Upper lobe of left lung (tissue), 6 donors: ENCODE results near the gene LGI4. TPM values are rescaled to one million over a fixed set of nuclear protein-coding genes. Genes with fewer than 3 reads are reported as not detected.
A peak's percentile ranks its signal among the peaks of the same experiment; 100 is the strongest.

ENCODE experiments used
- ATAC-seq, 2 donors: fragments of 200-7000 bp; cut with Tn5 transposase; one replicate each; pipeline ENCODE4 v1.9.1; 2022; ENCODE audit warnings: mild to moderate bottlenecking in 2 of 2, moderate library complexity in 2 of 2; ENCODE audit not compliant: low FRiP score in 2 of 2
- DNase-seq, 2 donors: peaks; one replicate each; pipeline ENCODE4 v3.0.0-alpha.2; 2019 to 2020
- H3K27ac ChIP-seq, 4 donors: fragments of 200-600 bp; sonication (generic); one replicate each; pipeline ENCODE4 v1.5.1; 2016 to 2019
- H3K27me3 ChIP-seq, 4 donors: fragments of 200-600 bp; sonication (generic); one replicate each; pipeline ENCODE4 v1.5.1; 2017 to 2019
- H3K36me3 ChIP-seq, 4 donors: fragments of 200-600 bp; sonication (generic); one replicate each; pipeline ENCODE4 v1.5.1; 2016 to 2019
- H3K4me1 ChIP-seq, 4 donors: fragments of 200-600 bp; sonication (generic); one replicate each; pipeline ENCODE4 v1.5.1; 2018 to 2019
- H3K4me3 ChIP-seq, 4 donors: fragments of 200-600 bp; sonication (generic); one replicate each; pipeline ENCODE4 v1.5.1; 2017 to 2019; ENCODE audit warnings: mild to moderate bottlenecking in 2 of 4, moderate library complexity in 1 of 4
- H3K9me3 ChIP-seq, 4 donors: fragments of 200-600 bp; sonication (generic); one replicate each; pipeline ENCODE4 v1.5.1; 2018 to 2019
- EP300 ChIP-seq, 4 donors: sonication (generic); formaldehyde crosslinking; IDR thresholded peaks; one replicate each; pipeline ENCODE4 v1.5.1; 2017; ENCODE audit warnings: antibody characterized with exemption in 4 of 4, control low read depth in 2 of 4
- POLR2A ChIP-seq, 4 donors: fragments of 450-650 bp; IDR thresholded peaks; one replicate each; pipeline ENCODE4 v1.5.1; 2016 to 2017; ENCODE audit warnings: antibody characterized with exemption in 4 of 4, mild to moderate bottlenecking in 2 of 4
- POLR2AphosphoS5 ChIP-seq, 2 donors: sonication (generic); formaldehyde crosslinking; IDR thresholded peaks; one replicate each; pipeline ENCODE4 v1.5.1; 2017; ENCODE audit warnings: antibody characterized with exemption in 2 of 2
- WGBS, 2 donors: methylation state at CpG; one replicate each; pipeline ENCODE4 v1.1.5; 2017 to 2018; 5-methylcytosine and 5-hydroxymethylcytosine counted together
- total RNA-seq, 6 donors: library from RNA; depleted of rRNA in 4 of 6; stranded (reverse); fragments of >200 nt in 4 of 6; gene quantifications; one replicate each; pipeline versions ENCODE4 v1.1.0 to v1.2.1, GENCODE V29; 2016 to 2021
- TF ChIP-seq, protein P1 (sequence below), 6 experiments: fragments of 450-650 bp in 4 of 6; fragments of 200-600 bp in 2 of 6; sonication (generic) in 2 of 6; IDR thresholded peaks; one replicate each; pipeline ENCODE4 v1.5.1; 2016 to 2019; ENCODE audit warnings: antibody characterized with exemption in 6 of 6
- donor health status: DM: no; HTN: no; CAD: no; lungs with moderate emphysema.
- donor health status: DM: no; HTN: yes; CAD: no; lungs with severe emphysema.

LGI4 gene
- total RNA-seq, 6 donors from 2014 or later = 3.3 to 25.3 (median 7.1) TPM

DNA sequence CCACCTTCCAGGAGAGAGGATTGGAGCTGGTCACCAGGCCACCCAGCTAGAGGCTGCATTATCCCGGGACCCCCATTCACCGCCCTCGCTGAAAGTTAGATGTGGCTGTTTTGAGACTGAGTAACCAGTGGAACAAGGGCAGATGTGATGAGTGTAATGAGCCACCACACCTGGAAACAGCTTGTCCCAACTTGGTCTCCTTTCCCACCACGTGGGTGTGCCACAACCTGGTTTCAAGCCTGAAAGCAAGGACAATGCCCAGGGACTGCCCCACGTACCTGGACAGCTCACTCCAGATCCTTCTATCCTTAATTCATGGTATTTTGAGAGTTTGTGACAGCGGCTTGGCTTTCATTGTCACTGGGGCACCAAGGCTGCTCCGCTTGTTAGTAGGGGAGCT, 7.0 kb downstream of the LGI4 start:
- Histone ChIP-seq H3K36me3 (no peaks in the 10 kb centered on the region), H3K9me3 (no peaks in the 10 kb centered on the region), H3K27me3 (no peaks in the 10 kb centered on the region), H3K4me1 (peaks cover 17 to 24% (median 21%) of the 10 kb centered on the region in 4 donors), H3K4me3 (no peak overlapping the region), H3K27ac (no peak overlapping the region)
- DNase-seq = no peak
- 85 to 91% methylated on average over 3 to 7 of the region's 7 CpGs for WGBS, 2 donors
- no peak for ATAC-seq
- TF ChIP-seq POLR2A (IDR thresholded peaks at IDR 0.05) (no peak), EP300 (IDR thresholded peaks at IDR 0.05) (no peak), POLR2AphosphoS5 (IDR thresholded peaks at IDR 0.05) (no peak)
- TF ChIP-seq, protein P1, sequence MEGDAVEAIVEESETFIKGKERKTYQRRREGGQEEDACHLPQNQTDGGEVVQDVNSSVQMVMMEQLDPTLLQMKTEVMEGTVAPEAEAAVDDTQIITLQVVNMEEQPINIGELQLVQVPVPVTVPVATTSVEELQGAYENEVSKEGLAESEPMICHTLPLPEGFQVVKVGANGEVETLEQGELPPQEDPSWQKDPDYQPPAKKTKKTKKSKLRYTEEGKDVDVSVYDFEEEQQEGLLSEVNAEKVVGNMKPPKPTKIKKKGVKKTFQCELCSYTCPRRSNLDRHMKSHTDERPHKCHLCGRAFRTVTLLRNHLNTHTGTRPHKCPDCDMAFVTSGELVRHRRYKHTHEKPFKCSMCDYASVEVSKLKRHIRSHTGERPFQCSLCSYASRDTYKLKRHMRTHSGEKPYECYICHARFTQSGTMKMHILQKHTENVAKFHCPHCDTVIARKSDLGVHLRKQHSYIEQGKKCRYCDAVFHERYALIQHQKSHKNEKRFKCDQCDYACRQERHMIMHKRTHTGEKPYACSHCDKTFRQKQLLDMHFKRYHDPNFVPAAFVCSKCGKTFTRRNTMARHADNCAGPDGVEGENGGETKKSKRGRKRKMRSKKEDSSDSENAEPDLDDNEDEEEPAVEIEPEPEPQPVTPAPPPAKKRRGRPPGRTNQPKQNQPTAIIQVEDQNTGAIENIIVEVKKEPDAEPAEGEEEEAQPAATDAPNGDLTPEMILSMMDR (IDR thresholded peaks at IDR 0.05) = no peak

DNA sequence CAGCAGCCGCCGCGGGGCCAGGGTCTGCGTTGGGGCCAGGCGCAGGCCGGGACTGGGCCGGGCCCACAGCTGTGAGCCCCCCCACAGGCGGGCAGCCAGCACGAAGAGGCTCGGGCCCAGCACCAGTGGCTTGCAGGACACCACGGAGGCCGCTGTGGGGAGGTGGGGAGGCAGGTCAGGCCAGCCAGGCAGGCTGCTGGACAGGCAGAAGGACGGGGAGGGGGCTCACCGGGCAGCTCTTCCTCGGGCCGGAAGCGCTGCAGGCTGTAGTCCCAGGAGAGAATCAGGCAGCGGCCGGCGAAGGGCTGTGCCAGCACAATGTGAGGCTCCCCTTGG, 8.3 kb downstream of the LGI4 start:
- Histone ChIP-seq H3K9me3 (no peaks in the 10 kb centered on the region), H3K27ac (peak overlapping the region in 2 of 4 donors; percentile 16 to 85), H3K4me3 (no peak overlapping the region), H3K4me1 (peaks cover 17 to 29% (median 23%) of the 10 kb centered on the region in 4 donors), H3K27me3 (no peaks in the 10 kb centered on the region), H3K36me3 (peaks cover 0 to 4% (median 0%) of the 10 kb centered on the region in 4 donors)
- TF ChIP-seq, protein P1 (IDR thresholded peaks at IDR 0.05) = no peak
- TF ChIP-seq POLR2A (IDR thresholded peaks at IDR 0.05) = no peak
- TF ChIP-seq EP300 (IDR thresholded peaks at IDR 0.05) = no peak
- TF ChIP-seq POLR2AphosphoS5 (IDR thresholded peaks at IDR 0.05) = no peak
- DNase-seq (peak in 1 of 2 donors; percentile 79), ATAC-seq (no peak)
- 30 to 81% methylated on average over 2 to 6 of the region's 20 CpGs for WGBS, 2 donors

DNA sequence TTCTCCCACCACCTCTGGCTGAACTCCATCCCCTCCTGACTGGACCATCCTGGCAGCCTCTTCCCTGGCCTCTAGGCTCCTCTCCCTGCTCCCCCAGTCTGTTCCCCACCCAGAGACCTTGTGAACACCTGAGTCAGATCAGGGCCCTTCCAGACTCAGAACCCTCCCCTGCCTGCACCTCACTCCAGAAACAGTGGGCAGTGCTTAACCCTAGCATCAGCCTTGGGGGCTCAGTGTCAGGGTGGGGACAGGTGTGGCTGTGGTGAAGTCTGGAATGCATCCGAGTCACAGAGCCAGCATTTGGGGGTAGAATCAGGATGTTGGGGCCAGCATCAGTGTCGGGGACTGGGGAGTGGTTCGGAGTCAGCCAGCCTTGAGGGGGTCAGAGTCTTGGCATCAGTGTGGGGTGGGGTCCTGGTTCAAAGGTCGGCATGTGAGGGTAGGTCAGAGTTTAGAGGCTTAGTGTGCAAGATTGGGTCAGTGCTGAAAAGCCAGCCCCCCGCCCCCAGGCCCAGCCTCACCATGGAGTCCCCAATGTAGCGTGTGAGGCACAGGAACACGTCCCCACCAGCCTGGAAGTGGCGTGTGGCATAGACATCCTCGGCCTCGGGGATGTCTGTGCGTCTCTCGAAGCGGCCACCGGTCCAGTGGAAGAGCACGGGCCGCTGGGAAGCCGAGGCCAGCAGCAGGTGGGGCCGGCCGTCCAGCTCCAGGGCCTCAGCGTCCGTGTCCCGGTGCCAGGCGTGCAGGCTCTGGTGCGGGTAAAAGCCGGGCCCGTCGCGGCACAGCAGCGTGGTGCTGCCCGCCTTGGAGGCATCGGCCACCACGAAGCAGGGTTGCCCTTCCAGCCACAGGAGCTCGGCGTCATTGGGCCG, 8.9 kb downstream of the LGI4 start:
- DNase-seq (no peak), ATAC-seq (no peak)
- H3K27ac ChIP-seq = peak overlapping the region in 3 of 4 donors; percentile 16 to 85 (median 78)
- H3K36me3 ChIP-seq = peaks cover 0 to 4% (median 0%) of the 10 kb centered on the region in 4 donors
- peaks cover 17 to 29% (median 24%) of the 10 kb centered on the region in 4 donors for H3K4me1 ChIP-seq
- no peak overlapping the region for H3K4me3 ChIP-seq
- no peaks in the 10 kb centered on the region for H3K9me3 ChIP-seq
- H3K27me3 ChIP-seq = no peaks in the 10 kb centered on the region
- 90 to 92% methylated on average over 7 to 35 of the region's 35 CpGs for WGBS, 2 donors
- TF ChIP-seq POLR2AphosphoS5 (IDR thresholded peaks at IDR 0.05) (no peak), POLR2A (IDR thresholded peaks at IDR 0.05) (no peak), EP300 (IDR thresholded peaks at IDR 0.05) (no peak)
- TF ChIP-seq, protein P1 (IDR thresholded peaks at IDR 0.05) = no peak

DNA sequence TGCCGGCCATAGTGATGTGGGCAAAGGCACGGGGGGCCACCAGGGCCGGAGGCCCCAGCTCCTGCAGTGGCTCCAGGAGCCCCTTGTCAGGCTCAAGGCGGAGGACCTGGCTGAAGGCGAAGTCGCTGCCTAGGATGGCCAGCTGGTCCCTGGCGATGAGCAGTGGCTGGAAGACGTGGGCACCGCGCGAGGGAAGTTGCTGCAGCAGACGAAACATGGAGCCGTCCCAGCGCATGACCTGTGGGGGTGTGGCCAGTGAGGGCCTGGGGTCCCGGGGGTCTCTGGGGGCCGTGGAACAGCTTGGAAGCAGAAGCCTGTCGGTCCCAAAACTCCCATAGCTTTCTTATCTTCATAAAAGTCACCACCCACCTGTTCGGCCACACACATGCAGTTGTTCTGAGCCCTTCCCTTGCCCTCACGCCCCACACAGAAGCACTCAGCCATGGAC, 9.6 kb downstream of the LGI4 start:
- ATAC-seq = no peak
- Histone ChIP-seq H3K4me1 (peaks cover 17 to 32% (median 29%) of the 10 kb centered on the region in 4 donors), H3K4me3 (no peak overlapping the region), H3K36me3 (peaks cover 0 to 4% (median 0%) of the 10 kb centered on the region in 4 donors), H3K27me3 (no peaks in the 10 kb centered on the region), H3K9me3 (no peaks in the 10 kb centered on the region), H3K27ac (peak overlapping the region in 3 of 4 donors; percentile 78 to 90 (median 85))
- peak in 1 of 2 donors; percentile 74 for DNase-seq
- TF ChIP-seq POLR2AphosphoS5 (IDR thresholded peaks at IDR 0.05) (no peak), POLR2A (IDR thresholded peaks at IDR 0.05) (no peak), EP300 (IDR thresholded peaks at IDR 0.05) (no peak)
- TF ChIP-seq, protein P1 (IDR thresholded peaks at IDR 0.05) = no peak
- WGBS, 2 donors = 81 to 93% methylated on average over 14 to 18 of the region's 19 CpGs
